Stimulated activated CD8-positive, alpha-beta memory T cell treated with anti-CD3 and anti-CD28 coated beads, Interleukin-15, amount 100 ng/mL, for 24 hours (primary cell): ENCODE measurements around the gene COPS8.

ENCODE experiments used
- DNase-seq: peaks from one replicate; pipeline ENCODE4 v3.0.0-alpha.2; 2020; ENCODE audit warnings: low read depth

Gene COPS8

DNA sequence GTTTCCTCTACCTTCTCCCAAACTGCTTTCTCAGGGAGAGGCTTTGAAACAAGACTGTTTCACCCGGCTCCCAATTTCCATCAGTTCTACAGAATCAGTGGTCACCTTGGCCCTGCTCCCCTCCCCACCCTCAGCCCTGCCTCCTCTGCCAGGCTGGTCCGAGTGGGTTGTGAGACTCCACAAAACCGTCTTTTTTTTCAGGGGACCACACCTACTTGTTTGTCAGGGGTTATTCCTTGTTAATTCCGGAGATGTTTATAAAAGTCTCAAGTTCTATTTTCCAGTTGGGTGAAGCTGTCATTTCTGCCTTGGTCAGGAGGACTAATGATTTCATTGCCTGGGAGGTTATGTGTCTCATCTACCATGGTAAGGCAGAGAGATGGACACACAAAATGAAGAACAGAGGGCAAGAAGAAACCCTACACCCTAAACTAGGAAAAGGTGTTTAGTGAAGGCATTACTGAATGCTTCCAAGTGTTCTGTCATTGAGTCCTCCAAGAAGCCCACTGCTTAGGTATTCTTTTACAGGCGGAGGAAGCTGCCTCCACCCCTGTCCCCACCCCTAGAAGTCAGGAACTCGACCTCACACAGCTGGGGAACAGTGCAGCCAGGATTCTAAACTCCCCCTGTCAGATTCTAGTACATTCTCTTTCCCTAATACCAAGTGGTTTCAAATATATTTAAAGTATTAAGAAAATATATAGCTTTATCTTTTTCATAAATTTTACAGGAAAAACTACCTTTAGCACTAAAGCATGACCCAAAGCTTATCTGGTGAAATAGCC, 46.3 kb downstream of the COPS8 start:
- DNase-seq = no peak

DNA sequence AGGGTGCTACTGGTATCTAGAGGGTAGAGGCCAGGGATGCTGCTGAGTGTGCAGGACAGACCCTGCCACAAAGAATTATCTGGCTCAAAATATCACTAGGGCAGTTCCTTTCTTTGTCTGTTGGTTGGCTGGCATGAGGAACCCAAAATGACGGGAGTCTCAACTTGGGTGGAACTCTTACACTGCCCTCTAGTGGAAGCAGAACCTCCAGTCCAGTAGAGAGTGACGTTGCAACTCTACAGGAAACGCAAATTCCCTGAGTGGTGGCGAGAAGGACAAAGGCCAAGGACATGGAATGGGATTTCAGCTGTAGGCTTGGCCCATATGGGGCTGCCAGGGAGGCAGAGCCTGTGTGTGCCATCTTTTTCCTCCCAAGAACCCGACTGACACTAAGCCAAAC, 47.1 kb downstream of the COPS8 start:
- no peak for DNase-seq

DNA sequence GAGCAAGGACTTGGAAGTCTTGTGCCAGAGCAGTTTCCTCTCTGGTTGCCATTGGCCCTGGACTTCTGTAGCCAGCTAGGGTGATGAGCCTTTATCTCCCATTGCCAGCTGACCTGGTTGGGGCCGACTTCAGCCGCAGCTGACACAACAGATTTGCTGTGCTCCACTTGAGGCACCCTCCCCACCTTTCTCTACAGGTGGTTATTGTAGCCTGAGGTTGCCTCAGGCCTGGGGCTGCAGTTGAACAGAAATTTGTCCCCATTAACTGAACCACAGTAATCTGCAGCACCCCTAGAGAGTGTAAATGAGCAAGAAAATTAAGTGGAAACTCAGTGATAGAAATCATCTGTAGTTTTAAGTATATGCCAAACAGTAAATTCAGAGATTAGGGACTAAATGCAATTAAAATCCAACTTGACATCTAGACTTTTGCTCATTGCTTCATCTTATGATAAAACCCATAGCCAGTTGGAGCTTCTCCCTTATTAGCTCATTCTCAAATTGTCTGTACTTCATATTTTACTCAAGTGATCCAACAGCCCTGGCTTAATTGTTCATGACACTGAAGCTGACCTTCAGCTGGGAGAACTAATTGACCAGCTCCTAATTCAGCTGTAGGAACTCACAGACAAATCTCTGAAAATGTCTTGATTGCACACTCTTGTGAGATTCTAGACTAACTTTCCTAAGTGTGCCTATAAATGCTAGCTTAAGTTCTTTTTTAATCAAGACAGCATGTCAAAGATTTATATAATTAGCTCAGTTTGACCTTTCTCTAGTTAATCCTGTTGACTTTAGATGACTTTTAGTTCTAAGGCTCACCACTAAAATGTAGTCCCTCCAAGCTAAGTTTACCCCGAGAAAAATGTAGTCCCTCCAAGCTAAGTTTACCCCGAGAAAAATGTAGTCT, 48.9 kb downstream of the COPS8 start:
- no peak for DNase-seq

DNA sequence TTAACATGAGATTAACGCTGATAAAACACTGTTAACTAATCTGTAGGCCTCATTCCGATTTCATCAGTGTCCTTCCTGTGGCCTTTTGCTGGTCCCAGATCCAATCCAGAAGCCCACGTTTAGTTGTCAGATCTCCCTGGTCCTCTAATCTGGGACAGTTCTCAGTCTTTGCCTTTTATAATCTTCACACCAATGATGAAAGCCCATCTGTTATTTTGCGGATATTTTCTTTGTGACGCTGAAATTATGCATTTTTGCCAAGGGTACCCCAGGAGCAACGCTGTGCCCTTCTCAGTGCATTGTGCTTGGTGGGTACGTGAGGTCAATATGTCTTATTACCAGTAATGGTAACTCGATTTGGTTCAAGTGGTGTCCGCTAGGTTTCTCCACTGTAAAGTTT, 51.1 kb downstream of the COPS8 start:
- DNase-seq = no peak

DNA sequence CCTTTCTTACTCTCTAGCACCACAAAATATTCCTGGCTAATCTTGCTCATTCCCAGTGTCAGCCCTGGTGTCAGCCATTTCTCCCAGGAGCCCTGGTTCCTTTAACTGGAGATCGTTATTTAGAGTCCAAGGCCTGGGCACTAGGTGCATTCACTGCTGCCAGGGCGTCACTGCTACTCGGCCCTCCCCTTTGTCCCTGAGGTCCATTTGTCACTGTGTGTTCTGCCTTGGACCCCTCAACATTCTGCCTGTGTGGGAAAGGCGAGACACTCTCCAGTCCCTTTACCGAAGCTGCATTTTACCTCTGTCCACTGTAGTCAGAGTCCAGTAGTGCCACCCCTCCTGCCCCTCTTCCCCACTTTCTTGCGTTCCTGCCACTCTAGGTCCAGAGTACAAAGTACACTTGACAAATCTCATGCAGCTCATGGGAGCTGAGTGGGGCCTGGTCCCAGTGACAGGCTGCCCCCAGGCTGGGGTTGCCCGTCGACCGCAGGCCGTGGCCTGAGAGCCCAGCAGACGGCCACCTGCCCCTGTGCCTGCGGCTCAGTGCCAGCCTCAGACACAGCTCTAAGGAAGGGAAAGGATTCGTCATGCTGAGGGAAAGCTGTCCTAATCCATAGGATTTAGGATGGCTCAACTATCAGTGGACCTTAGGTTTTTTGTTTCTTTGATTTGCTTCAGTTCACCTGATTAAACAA, 52.1 kb downstream of the COPS8 start:
- no peak for DNase-seq

DNA sequence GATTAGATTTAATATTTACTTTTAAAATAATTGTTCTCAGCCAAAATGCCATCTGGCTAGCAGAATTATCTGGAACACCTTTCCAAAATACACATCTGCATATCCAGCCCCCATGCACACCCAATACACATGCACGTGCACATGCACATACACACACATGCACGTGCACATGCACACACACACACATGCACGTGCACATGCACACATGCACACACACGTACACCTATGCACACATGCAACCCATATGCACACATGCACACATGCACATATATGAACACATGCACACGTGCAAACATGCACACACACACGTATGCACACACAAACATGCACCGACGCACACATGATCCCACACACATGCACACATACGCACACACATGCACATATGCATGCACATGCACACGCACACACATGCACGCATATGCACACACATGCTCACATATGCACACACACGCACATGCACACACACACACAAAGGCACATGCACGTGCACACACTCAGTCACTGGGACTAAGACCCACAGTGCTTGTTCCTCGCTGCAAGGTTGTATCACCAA, 53.5 kb downstream of the COPS8 start:
- DNase-seq = no peak

DNA sequence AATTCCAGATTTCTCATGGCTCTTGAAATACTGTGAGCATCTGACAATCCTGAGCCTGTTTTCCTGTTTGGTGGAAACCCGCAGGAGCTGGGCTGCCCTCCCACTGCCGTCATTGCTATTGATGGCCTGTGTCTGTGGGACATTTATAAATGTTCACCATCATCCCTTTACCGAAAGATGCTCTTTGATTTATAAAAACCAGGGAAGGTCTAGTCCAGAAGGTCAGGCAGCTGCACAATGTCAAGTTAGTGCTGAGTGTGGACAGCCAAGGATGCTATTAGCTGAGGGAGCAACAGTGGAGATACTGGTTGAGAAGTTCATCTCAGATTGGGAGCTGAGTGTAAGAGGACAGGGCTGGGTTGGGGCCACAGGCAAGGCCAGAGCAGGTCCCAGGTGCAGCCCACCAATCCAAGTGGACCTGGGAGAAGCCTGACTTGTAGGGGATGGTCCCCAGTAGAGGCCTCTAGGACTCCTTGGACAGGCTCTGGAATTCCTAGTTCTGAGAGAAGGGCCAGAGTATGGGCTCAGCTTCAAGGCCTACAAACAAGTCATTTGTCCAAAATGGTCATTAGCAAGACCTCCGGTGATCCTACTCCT, 55.1 kb downstream of the COPS8 start:
- no peak for DNase-seq

DNA sequence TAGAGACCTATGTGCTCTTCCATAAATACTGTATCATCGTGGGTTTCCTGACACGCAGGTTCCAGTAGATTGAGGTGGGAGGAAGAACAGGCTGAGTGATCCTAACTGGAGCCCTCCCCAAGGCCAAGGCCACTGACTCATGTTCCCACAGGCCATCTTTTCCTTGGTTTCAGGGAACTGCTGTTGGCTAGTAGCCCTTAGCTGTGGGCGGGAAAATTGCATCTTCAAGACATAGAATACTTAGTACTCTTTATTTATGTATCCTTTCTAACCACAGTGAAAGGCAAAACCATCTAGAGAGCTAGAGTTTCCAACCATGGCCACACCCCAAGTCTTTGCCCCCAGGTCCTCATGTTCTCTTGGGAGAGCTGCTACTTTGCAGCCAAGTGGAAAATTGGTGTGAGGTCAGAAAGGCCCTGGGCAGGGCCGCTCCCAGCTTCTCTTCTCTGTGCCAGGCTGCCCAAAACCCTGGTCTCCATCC, 55.9 kb downstream of the COPS8 start:
- DNase-seq = no peak

DNA sequence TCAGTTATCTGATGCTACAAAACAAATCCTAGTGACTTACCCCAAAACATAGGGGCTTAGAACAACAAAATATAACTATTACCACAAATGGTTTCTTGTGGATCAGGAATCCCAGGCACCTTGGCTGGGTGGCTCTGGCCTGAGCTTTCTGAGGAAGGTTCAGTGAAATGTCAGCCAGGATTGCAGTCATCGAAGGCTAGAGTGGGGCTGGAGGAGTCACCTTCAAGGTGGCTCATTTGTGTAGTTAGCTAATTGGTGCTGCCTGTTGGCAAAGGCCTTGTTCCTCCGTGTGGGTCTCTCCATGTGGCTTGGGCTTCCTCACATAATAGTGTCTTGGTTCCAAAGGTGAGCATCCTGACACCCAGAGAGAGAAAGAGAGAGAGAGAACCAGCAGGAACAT, 57.4 kb downstream of the COPS8 start:
- DNase-seq = no peak

DNA sequence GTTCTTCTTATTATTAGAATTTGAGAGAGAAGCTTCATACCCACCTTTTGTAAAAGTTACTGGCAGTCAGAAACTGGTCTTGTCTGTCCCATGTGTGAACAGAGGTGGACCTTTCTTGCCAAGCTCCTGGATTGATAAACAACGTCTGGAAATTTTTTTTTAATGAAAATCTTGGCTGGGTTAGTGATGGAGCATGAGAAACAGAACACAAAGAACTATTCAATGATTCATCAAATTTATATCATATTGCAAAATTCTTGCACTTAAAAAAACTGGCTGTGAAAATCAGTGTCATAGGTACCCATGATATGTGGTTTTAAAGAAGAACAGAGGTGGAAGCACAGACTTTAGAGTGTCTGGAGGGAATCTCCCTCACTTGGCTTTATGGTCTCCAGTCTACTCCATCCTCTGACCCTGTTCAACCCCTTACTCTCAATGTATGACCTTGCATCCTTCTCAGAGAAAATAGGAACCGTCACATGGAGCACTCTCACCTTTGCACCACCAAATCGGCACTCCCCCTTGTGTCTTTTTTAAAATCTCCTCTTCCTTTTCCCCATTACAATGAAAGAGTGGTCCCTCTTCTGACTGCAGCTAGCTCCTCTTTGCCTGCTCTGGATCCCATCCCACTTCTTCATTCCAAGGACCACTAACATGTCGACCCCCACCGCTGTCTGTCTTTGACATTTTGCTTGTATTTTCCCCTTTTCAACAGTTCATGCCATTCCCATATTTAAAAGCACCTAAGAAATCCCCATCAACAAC, 58.2 kb downstream of the COPS8 start:
- no peak for DNase-seq

DNA sequence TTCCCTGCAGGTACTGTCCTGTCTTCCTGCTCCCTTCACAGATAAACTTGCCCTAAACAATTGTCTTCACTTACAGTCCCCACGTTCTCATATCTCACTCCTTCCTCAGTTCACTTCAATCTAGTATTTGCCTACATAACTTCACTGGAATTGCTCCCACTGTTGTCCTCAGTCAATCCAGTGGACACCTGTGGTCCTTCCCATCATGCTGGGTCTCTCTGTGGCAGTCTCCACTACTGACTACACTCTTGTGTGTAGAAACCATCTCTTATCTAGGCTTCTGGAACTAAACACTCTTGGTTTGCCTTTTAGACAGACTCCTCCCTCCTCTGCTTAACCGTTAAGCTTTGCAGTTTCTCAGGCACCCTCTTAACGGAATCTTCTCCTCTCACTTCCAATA, 58.8 kb downstream of the COPS8 start:
- no peak for DNase-seq

DNA sequence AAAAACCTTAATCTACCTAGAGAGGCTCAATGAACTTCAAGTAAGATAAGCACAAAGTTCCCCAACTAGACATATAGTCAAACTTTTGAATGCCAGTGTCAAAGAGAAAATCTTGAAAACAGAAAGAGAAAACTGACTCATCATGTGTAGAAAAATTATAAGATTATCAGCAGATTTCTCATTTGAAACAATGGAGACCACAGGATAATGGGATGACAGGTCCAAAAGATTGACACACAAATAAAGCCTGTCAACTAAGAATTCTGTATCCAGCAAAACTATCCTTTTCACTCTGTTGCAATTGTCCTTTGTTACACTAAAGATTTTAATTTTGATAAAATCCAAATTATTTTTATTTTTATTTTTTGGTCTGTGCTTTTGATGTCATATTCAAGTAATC, 61.6 kb downstream of the COPS8 start:
- no peak for DNase-seq

DNA sequence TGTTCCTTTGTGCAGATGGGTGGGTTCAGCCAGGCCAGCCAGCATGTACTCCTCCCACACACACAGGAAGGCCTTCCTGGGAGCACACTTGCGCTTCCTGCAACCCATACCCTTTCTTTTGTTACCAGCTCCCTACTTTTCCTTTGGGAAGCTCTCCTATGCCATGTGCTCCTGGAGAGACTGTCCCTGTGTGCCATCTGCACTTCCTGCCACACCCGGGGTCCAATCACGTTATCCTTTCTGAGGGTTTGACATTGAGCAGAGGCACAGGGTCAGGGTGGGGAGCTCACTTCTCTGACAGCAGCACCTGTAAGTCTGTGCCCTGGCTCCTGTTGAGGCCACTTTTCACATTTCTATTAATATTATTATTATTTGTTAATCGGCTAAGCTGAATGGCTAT, 62.9 kb downstream of the COPS8 start:
- DNase-seq = no peak

DNA sequence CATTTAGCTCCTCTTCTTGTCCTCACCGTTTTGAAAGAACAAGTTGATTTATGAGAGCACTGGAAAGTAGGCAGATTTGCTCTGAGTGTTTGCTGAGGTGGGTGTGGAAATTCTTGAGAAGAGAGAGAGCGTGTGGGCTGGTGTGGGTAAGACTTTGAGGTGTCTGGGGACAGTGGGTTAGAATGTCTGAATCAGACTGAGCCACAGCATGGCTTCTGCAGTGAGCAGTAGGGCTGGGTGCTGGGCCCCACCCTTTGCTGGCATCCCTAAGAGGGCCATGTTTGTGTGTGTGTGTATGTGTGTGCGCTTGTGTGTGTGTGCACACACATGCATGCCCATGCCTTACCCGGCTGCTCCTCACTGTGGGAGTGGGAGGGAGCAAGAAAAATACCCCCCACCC, 63.7 kb downstream of the COPS8 start:
- no peak for DNase-seq
